Measurements from ENCODE around the gene PDE4D. TPM values are rescaled to one million over a fixed set of nuclear protein-coding genes. Genes with fewer than 3 reads are reported as not detected.

PDE4D gene
- total RNA-seq, 1 donor from 2014 or later: 34.5 TPM

GRCh38 chr5:59134471-59135163 is 758.9 kb downstream of the PDE4D start:
- no peak overlapping the region for H3K4me3 ChIP-seq
- no peaks in the 10 kb centered on the region for H3K36me3 ChIP-seq
- no peaks in the 10 kb centered on the region for H3K9me3 ChIP-seq (replicated peaks)
- H3K27me3 ChIP-seq (ENCODE audit: low read depth): no peaks in the 10 kb centered on the region
- intact Hi-C loops (cut with micrococcal nuclease): no loop called here
- H3K27ac ChIP-seq (replicated peaks): peak overlapping the region; percentile 0
- peaks cover 13% of the 10 kb centered on the region for H3K4me1 ChIP-seq
- no peak for TF ChIP-seq CTCF (IDR thresholded peaks at IDR 0.05; ENCODE audit: borderline replicate concordance)
- DNase-seq: no peak

GRCh38 chr5:59133764-59134261 is 759.7 kb downstream of the PDE4D start:
- Histone ChIP-seq H3K36me3 (no peaks in the 10 kb centered on the region), H3K27me3 (ENCODE audit: low read depth) (no peaks in the 10 kb centered on the region), H3K9me3 (replicated peaks) (no peaks in the 10 kb centered on the region), H3K4me3 (no peak overlapping the region), H3K4me1 (peaks cover 16% of the 10 kb centered on the region), H3K27ac (replicated peaks) (peak overlapping the region; percentile 45)
- DNase-seq: no peak
- no peak for TF ChIP-seq CTCF (IDR thresholded peaks at IDR 0.05; ENCODE audit: borderline replicate concordance)
- intact Hi-C loops (cut with micrococcal nuclease): no loop called here

GRCh38 chr5:59132131-59132530 is 761.4 kb downstream of the PDE4D start:
- Histone ChIP-seq H3K27ac (replicated peaks) (peak overlapping the region; percentile 45), H3K27me3 (ENCODE audit: low read depth) (no peaks in the 10 kb centered on the region), H3K4me3 (no peak overlapping the region), H3K36me3 (no peaks in the 10 kb centered on the region), H3K9me3 (replicated peaks) (no peaks in the 10 kb centered on the region), H3K4me1 (peaks cover 27% of the 10 kb centered on the region)
- no peak for TF ChIP-seq CTCF (IDR thresholded peaks at IDR 0.05; ENCODE audit: borderline replicate concordance)
- intact Hi-C loops (cut with micrococcal nuclease): no loop called here
- DNase-seq: no peak

GRCh38 chr5:59130431-59130830 is 763.1 kb downstream of the PDE4D start:
- Histone ChIP-seq H3K9me3 (replicated peaks) (no peaks in the 10 kb centered on the region), H3K36me3 (no peaks in the 10 kb centered on the region), H3K27me3 (ENCODE audit: low read depth) (no peaks in the 10 kb centered on the region), H3K27ac (replicated peaks) (peak overlapping the region; percentile 87), H3K4me3 (no peak overlapping the region), H3K4me1 (peaks cover 44% of the 10 kb centered on the region)
- intact Hi-C loops (cut with micrococcal nuclease): no loop called here
- no peak for TF ChIP-seq CTCF (IDR thresholded peaks at IDR 0.05; ENCODE audit: borderline replicate concordance)
- DNase-seq: no peak

GRCh38 chr5:59128646-59129290 is 764.8 kb downstream of the PDE4D start:
- Histone ChIP-seq H3K4me3 (no peak overlapping the region), H3K36me3 (no peaks in the 10 kb centered on the region), H3K4me1 (peaks cover 57% of the 10 kb centered on the region), H3K9me3 (replicated peaks) (no peaks in the 10 kb centered on the region), H3K27me3 (ENCODE audit: low read depth) (no peaks in the 10 kb centered on the region), H3K27ac (replicated peaks) (peak overlapping the region; percentile 87)
- no peak for DNase-seq
- TF ChIP-seq CTCF (IDR thresholded peaks at IDR 0.05; ENCODE audit: borderline replicate concordance): no peak
- intact Hi-C loops (cut with micrococcal nuclease): loop anchor here (5.0 kb wide), 1 partner anchor 91 kb away; no protein-coding TSS in a partner anchor

All from left ventricle myocardium inferior (tissue), 1 donor.